Measurements from ENCODE around the gene ARAP1.

Gene ARAP1

DNA sequence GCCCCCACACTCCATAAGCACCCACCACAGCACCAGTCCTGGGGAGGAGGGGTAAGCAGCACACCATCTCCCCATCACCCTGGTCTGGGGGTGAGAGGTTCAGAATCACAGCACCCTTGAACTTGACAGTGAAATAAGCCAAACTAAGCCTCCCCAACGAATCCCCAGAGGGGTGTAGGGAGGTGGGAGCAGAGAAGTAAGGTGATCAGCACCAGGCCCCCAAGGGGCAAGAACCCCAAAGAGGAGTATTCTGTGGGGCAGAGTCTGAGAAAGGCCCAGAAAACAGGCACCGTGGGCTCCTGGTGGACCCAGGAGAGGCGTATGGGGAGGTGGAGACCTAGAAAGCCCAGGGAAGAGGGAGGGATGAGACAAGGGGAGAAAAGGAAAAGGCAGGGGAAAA is 30.9 kb downstream of the ARAP1 start:
- peak overlapping the region; percentile 59; the same call in 1 of the 2 replicates for H3K27ac ChIP-seq
- peak overlapping the region; percentile 98 for H3K4me2 ChIP-seq
- TF ChIP-seq, protein P1, sequence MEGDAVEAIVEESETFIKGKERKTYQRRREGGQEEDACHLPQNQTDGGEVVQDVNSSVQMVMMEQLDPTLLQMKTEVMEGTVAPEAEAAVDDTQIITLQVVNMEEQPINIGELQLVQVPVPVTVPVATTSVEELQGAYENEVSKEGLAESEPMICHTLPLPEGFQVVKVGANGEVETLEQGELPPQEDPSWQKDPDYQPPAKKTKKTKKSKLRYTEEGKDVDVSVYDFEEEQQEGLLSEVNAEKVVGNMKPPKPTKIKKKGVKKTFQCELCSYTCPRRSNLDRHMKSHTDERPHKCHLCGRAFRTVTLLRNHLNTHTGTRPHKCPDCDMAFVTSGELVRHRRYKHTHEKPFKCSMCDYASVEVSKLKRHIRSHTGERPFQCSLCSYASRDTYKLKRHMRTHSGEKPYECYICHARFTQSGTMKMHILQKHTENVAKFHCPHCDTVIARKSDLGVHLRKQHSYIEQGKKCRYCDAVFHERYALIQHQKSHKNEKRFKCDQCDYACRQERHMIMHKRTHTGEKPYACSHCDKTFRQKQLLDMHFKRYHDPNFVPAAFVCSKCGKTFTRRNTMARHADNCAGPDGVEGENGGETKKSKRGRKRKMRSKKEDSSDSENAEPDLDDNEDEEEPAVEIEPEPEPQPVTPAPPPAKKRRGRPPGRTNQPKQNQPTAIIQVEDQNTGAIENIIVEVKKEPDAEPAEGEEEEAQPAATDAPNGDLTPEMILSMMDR (conservative IDR thresholded peaks at IDR 0.05; ENCODE audit: low read depth, low read length), result no peak
- H3K9ac ChIP-seq, result peak overlapping the region; percentile 62; the same call in 1 of the 2 replicates
- H3K4me1 ChIP-seq (ENCODE audit: low read depth, poor library complexity, severe bottlenecking), result peaks cover 46% of the 10 kb centered on the region
- no peak overlapping the region for H3K4me3 ChIP-seq (IDR thresholded peaks at IDR 0.05; ENCODE audit: insufficient read depth, low read depth, low read length)
- no peak overlapping the region for H2AFZ ChIP-seq (ENCODE audit: low read depth)
- H3K36me3 ChIP-seq (ENCODE audit: insufficient read depth), result no peaks in the 10 kb centered on the region
- no peaks in the 10 kb centered on the region for H4K20me1 ChIP-seq (ENCODE audit: insufficient read depth)
- H3K79me2 ChIP-seq (ENCODE audit: insufficient read depth, low read depth), result peaks cover 44% of the 10 kb centered on the region
- no peaks in the 10 kb centered on the region for H3K27me3 ChIP-seq (ENCODE audit: insufficient read depth, low read depth)

DNA sequence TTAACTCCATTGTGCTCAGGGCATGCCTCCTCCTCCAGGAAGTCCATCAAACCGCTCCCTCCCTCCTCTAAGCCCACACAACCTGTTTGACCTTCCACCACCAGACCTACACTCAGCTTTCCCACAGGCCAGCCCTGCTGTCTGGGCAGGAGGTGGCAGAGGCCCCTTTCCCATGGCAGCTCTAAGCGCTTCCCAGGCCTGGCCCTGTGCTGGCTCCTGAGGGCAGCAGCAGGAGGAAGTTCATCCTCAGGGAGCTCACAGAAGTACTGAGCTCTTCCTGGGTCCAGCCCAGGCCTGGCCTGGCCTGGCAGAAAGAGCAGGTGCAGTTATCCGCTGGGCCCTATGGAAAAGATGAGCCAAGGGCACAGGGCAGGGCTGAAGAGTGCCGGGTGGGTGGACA is 31.4 kb downstream of the ARAP1 start:
- Histone ChIP-seq H3K27me3 (ENCODE audit: insufficient read depth, low read depth) (no peaks in the 10 kb centered on the region), H4K20me1 (ENCODE audit: insufficient read depth) (no peaks in the 10 kb centered on the region), H3K79me2 (ENCODE audit: insufficient read depth, low read depth) (peaks cover 44% of the 10 kb centered on the region), H3K4me3 (IDR thresholded peaks at IDR 0.05; ENCODE audit: insufficient read depth, low read depth, low read length) (no peak overlapping the region), H2AFZ (ENCODE audit: low read depth) (no peak overlapping the region), H3K27ac (peak overlapping the region; percentile 59; the same call in 1 of the 2 replicates), H3K36me3 (ENCODE audit: insufficient read depth) (no peaks in the 10 kb centered on the region), H3K9ac (peak overlapping the region; percentile 62; the same call in 1 of the 2 replicates), H3K4me1 (ENCODE audit: low read depth, poor library complexity, severe bottlenecking) (peaks cover 46% of the 10 kb centered on the region), H3K4me2 (peak overlapping the region; percentile 98)
- TF ChIP-seq, protein P1 (conservative IDR thresholded peaks at IDR 0.05; ENCODE audit: low read depth, low read length), result no peak

DNA sequence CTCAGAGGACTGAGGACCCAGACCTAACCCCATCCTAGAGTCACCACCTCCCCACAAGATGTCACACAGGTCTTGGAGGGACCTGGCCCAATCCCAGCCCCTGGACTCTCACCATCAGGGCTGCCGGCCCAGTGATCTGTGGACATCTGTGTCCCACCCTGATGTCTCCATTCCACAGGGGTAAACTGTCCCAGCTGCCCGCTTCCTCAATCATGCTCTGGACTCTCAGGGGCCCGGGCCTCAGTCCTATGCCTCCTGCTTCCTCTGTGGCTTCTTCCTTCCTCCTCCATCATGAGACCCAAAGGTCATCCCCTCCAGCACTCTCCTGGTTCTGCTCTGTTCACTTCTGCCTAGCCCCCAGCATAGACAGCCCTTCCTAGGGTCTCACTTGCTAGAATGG is 32.2 kb downstream of the ARAP1 start:
- peak overlapping the region; percentile 8; the same call in 1 of the 2 replicates for H3K9ac ChIP-seq

GRCh38 chr11:72719551-72719950 is 32.7 kb downstream of the ARAP1 start:
- peak overlapping the region; percentile 98 for H3K4me2 ChIP-seq

More for the DNA sequence above, 32.2 kb downstream of the ARAP1 start:
- Histone ChIP-seq H3K4me3 (IDR thresholded peaks at IDR 0.05; ENCODE audit: insufficient read depth, low read depth, low read length) (no peak overlapping the region), H4K20me1 (ENCODE audit: insufficient read depth) (no peaks in the 10 kb centered on the region), H3K4me2 (peak overlapping the region; percentile 98), H3K4me1 (ENCODE audit: low read depth, poor library complexity, severe bottlenecking) (peaks cover 46% of the 10 kb centered on the region), H3K27me3 (ENCODE audit: insufficient read depth, low read depth) (no peaks in the 10 kb centered on the region), H3K36me3 (ENCODE audit: insufficient read depth) (no peaks in the 10 kb centered on the region), H3K27ac (peak overlapping the region; percentile 59), H2AFZ (ENCODE audit: low read depth) (no peak overlapping the region), H3K79me2 (ENCODE audit: insufficient read depth, low read depth) (peaks cover 44% of the 10 kb centered on the region)
- TF ChIP-seq, protein P1 (conservative IDR thresholded peaks at IDR 0.05; ENCODE audit: low read depth, low read length), result no peak

More at GRCh38 chr11:72719551-72719950, 32.7 kb downstream of the ARAP1 start:
- no peak overlapping the region for H2AFZ ChIP-seq (ENCODE audit: low read depth)
- TF ChIP-seq, protein P1 (conservative IDR thresholded peaks at IDR 0.05; ENCODE audit: low read depth, low read length), result no peak
- peak overlapping the region; percentile 8; the same call in 1 of the 2 replicates for H3K9ac ChIP-seq
- H3K27me3 ChIP-seq (ENCODE audit: insufficient read depth, low read depth), result no peaks in the 10 kb centered on the region
- no peaks in the 10 kb centered on the region for H3K36me3 ChIP-seq (ENCODE audit: insufficient read depth)
- H3K4me1 ChIP-seq (ENCODE audit: low read depth, poor library complexity, severe bottlenecking), result peaks cover 46% of the 10 kb centered on the region
- no peak overlapping the region for H3K4me3 ChIP-seq (IDR thresholded peaks at IDR 0.05; ENCODE audit: insufficient read depth, low read depth, low read length)
- no peaks in the 10 kb centered on the region for H4K20me1 ChIP-seq (ENCODE audit: insufficient read depth)
- peaks cover 44% of the 10 kb centered on the region for H3K79me2 ChIP-seq (ENCODE audit: insufficient read depth, low read depth)
- peak overlapping the region; percentile 59 for H3K27ac ChIP-seq

Measured in KMS-11 (cell line).